Small intestine (tissue), 7 donors: ENCODE data around the gene FNDC3B. TPM values are rescaled to one million over a fixed set of nuclear protein-coding genes. Genes with fewer than 3 reads are reported as not detected.
A peak's percentile ranks its signal among the peaks of the same experiment; 100 is the strongest.

Experiments used
- DNase-seq, 2 donors: peaks; one replicate each; pipeline versions ENCODE4 v3.0.0 to v3.0.0-alpha.2; 2013
- FAIRE-seq: peaks from 2 replicates; lab custom pipeline; 2012; peaks lifted over from hg19 to GRCh38; lab: Jason Lieb, UNC
- H3K27ac ChIP-seq, 3 donors: one replicate each; pipeline ENCODE4 v1.5.1; 2013; ENCODE audit warnings: low read length in 2 of 3, mild to moderate bottlenecking in 2 of 3, control low read depth in 1 of 3, inconsistent platforms in 1 of 3, low read depth in 1 of 3, moderate library complexity in 1 of 3
- H3K27me3 ChIP-seq, 3 donors: one replicate each; pipeline ENCODE4 v1.6.1; 2013; ENCODE audit warnings: low read length in 3 of 3, inconsistent platforms in 1 of 3; ENCODE audit not compliant: control insufficient read depth in 3 of 3, insufficient read depth in 3 of 3
- H3K36me3 ChIP-seq, 3 donors: one replicate each; pipeline ENCODE4 v1.6.1; 2013; ENCODE audit warnings: low read length in 3 of 3, inconsistent platforms in 1 of 3, low read depth in 1 of 3, mild to moderate bottlenecking in 1 of 3, moderate library complexity in 1 of 3; ENCODE audit not compliant: control insufficient read depth in 3 of 3, insufficient read depth in 2 of 3
- H3K4me1 ChIP-seq, 3 donors: one replicate each; pipeline ENCODE4 v1.6.1; 2013; ENCODE audit warnings: low read length in 2 of 3, inconsistent platforms in 1 of 3, low read depth in 1 of 3, mild to moderate bottlenecking in 1 of 3, moderate library complexity in 1 of 3; ENCODE audit not compliant: control insufficient read depth in 3 of 3, insufficient read depth in 2 of 3
- H3K4me3 ChIP-seq, 3 donors: one replicate each; pipeline ENCODE4 v1.5.1; 2013; ENCODE audit warnings: low read length in 3 of 3, control low read depth in 1 of 3, inconsistent platforms in 1 of 3, low read depth in 1 of 3, mild to moderate bottlenecking in 1 of 3, moderate library complexity in 1 of 3
- H3K9me3 ChIP-seq, 2 donors: one replicate each; pipeline ENCODE4 v1.6.1; 2013; ENCODE audit warnings: low read depth in 1 of 2, low read length in 1 of 2; ENCODE audit not compliant: control insufficient read depth in 2 of 2, insufficient read depth in 1 of 2
- WGBS, 3 donors: extraction: QIAGEN DNeasy Blood & Tissue Kit; methylation state at CpG; one replicate each; pipeline ENCODE4 v1.1.7; 2013; 5-methylcytosine and 5-hydroxymethylcytosine counted together
- polyA plus RNA-seq, 4 donors: library from polyadenylated mRNA; stranded (reverse) in 3 of 4; unstranded in 1 of 4; fragments of 200-250 nt in 3 of 4; fragments of 120-200 nt in 1 of 4; gene quantifications; one replicate each; pipeline versions ENCODE4 v1.2.1 to v1.2.3, GENCODE V29; 2013
- donor health status: healthy with polysubstance abuse.
- donor health status: control.
- donor health status: control.
- donor health status: Bipolar disorder and iron deficiency.
- donor health status: healthy.

FNDC3B gene
- polyA plus RNA-seq, 4 donors = 6.0 to 24.7 (median 10.1) TPM

- no peak for FAIRE-seq
- H3K4me1 ChIP-seq = peaks cover 3 to 15% (median 13%) of the 10 kb centered on the region in 3 donors
Observed at GRCh38 chr3:172146349-172146748, 107.0 kb downstream of the FNDC3B start.

GRCh38 chr3:172147113-172147818 lies 107.9 kb downstream of the FNDC3B start:
- Histone ChIP-seq H3K9me3 (peaks cover 0 to 5% of the 10 kb centered on the region in 2 donors), H3K36me3 (peaks cover 0 to 5% (median 0%) of the 10 kb centered on the region in 3 donors), H3K27ac (peak overlapping the region in 1 of 3 donors; percentile 12), H3K4me3 (no peak overlapping the region), H3K27me3 (no peaks in the 10 kb centered on the region), H3K4me1 (peaks cover 0 to 8% (median 6%) of the 10 kb centered on the region in 3 donors)
- 91 to 98% (median 94%) methylated on average over 8 of the region's 8 CpGs for whole genome bisulfite sequencing, 3 donors
- FAIRE-seq = no peak
- DNase-seq = no peak

More at GRCh38 chr3:172146349-172146748, 107.0 kb downstream of the FNDC3B start:
- peaks cover 0 to 5% (median 0%) of the 10 kb centered on the region in 3 donors for H3K36me3 ChIP-seq
- no peak overlapping the region for H3K4me3 ChIP-seq
- no peak for DNase-seq
- peak overlapping the region in 1 of 3 donors; percentile 23 for H3K27ac ChIP-seq
- 54 to 82% (median 75%) methylated on average over 3 of the region's 3 CpGs for WGBS, 3 donors
- no peaks in the 10 kb centered on the region for H3K27me3 ChIP-seq
- peaks cover 0 to 5% of the 10 kb centered on the region in 2 donors for H3K9me3 ChIP-seq

DNA sequence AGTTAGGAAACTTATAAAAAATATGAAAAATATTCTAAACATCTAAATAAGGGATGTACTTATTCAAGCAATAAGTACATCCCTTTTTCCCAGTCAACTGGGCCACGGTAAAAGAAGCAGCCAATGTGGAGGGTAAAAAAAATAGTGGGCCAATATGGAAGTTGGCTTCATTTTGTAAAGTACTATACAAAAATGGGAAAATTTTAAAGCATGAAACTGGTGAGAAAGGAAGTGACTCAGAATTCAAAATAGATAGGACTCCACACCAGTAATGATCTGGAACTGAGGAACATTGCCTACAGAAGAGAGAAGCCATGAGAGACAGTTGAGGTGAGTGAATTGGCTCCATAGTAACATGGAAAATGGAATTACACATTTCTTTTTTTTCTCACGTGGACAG lies 108.9 kb downstream of the FNDC3B start:
- 46 to 75% (median 63%) methylated on average over 2 of the region's 2 CpGs for WGBS, 3 donors
- Histone ChIP-seq H3K4me1 (peaks cover 0 to 12% (median 7%) of the 10 kb centered on the region in 3 donors), H3K4me3 (no peak overlapping the region), H3K9me3 (no peaks in the 10 kb centered on the region), H3K36me3 (peaks cover 0 to 5% (median 0%) of the 10 kb centered on the region in 3 donors), H3K27ac (no peak overlapping the region), H3K27me3 (no peaks in the 10 kb centered on the region)
- FAIRE-seq = no peak
- no peak for DNase-seq

GRCh38 chr3:172148702-172149565 lies 109.6 kb downstream of the FNDC3B start:
- no peaks in the 10 kb centered on the region for H3K27me3 ChIP-seq
- peak overlapping the region in 1 of 3 donors; percentile 11 for H3K27ac ChIP-seq
- no peak overlapping the region for H3K4me3 ChIP-seq
- DNase-seq (peak; percentile 32 to 50), FAIRE-seq (no peak)
- WGBS, 3 donors = 67 to 79% (median 71%) methylated on average over 3 of the region's 3 CpGs
- H3K9me3 ChIP-seq = no peaks in the 10 kb centered on the region
- peaks cover 0 to 5% (median 0%) of the 10 kb centered on the region in 3 donors for H3K36me3 ChIP-seq
- peaks cover 0 to 15% (median 14%) of the 10 kb centered on the region in 3 donors for H3K4me1 ChIP-seq

DNA sequence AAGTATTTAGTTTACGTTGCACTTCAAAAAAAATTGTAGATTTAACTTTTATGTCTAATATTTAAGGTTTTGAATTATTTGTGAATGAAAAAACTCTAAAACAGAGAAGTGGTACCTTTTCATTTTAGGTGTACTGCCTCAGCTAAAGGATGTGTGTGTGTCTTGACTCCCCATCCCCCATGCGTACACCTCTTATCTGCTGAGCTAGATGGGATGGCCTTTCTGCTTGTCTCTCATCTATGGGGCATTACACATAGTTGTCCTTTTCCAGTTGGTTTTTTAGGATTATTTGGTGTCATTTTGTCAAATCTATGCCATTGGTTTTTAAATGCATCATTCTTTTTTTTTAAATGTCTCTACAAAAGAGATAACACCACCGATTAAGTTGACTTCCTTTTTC lies 110.9 kb downstream of the FNDC3B start:
- FAIRE-seq (no peak), DNase-seq (no peak)
- Histone ChIP-seq H3K9me3 (no peaks in the 10 kb centered on the region), H3K27me3 (no peaks in the 10 kb centered on the region), H3K27ac (no peak overlapping the region), H3K4me3 (no peak overlapping the region), H3K4me1 (peaks cover 0 to 16% (median 15%) of the 10 kb centered on the region in 3 donors), H3K36me3 (no peaks in the 10 kb centered on the region)
- WGBS, 3 donors = 92 to 95% (median 93%) methylated on average over 3 of the region's 3 CpGs

DNA sequence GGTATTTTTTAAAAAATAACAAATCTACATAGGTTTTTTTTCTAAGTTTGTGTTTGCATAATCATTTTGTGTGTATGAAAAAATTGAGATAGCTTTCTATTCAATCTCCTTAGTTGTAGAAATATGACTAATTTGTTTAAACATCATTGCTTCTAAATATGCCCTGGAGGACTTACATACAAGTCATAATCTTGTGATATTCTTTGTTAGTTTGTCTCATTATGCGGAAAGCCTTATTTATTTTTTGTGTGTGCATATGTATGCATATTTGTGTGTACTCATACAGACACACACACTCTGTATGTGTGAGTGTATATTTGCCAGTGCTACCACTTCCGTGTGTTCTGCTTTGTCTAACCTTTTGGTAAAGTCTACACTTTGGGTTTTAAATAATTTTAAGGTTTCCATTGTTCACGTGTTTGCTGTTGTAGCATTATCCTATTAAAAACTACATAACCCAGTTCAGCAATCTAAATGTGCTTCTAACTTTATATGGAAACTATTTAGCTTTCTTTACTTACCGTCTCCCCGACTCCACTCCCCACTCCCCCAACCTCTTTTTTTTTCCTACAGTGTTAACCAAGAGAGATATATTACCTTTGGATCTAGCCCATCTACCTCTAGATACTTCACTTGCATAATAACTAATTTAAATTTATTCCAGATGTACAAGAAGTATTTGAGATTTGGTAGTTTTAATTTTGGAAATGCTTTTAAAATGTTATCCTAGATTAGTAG lies 111.7 kb downstream of the FNDC3B start:
- H3K4me3 ChIP-seq = no peak overlapping the region
- WGBS, 3 donors = 72 to 76% (median 75%) methylated on average over 5 of the region's 5 CpGs
- DNase-seq (no peak), FAIRE-seq (no peak)
- no peak overlapping the region for H3K27ac ChIP-seq
- H3K4me1 ChIP-seq = peaks cover 0 to 21% (median 15%) of the 10 kb centered on the region in 3 donors
- no peaks in the 10 kb centered on the region for H3K9me3 ChIP-seq
- no peaks in the 10 kb centered on the region for H3K36me3 ChIP-seq
- no peaks in the 10 kb centered on the region for H3K27me3 ChIP-seq

DNA sequence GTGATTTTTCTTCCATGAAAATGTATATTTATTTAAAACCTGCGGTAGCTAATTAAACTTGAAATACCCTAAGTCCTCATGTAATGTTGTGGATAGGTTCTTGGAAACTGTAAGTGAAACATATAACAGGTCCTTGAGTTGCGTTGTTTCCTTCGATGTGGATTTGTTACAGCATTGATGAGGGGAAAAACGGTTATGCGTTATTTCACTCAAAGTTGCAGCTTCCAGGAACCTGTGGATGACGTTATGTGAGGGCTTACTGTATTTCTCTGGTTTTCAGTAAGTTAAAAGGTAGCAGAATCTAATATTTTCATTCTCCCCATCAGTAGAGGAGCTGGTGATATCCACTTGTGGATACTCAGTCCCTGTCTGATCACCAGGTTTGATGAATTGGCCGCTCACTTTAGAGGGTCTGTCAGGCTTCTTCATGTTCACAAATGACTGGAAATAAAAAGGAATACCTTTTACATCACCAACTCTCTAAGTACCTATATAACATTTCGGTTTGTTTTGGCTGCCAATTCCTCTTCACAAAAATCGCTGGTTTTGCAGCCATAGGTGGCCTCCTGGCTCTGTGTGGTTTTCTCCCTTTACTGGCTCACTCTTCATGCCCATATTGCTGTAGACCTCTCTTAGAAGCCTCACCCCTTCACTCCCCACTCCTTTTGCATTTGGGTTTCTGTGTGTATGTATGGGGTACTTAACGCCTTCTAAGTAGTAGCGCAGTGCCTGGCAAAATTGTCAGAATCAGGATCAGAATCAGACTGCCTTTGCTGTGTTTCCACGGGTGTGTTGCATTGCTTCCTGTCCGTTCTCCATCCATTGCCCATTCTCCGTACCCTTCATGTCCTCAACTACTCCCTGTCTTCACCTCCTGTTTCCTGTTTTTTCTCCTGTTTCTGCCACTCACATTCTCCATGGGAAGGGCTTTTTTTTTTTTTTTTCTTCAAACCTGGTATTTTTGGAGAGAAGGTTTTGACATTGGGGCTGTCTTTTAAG lies 112.6 kb downstream of the FNDC3B start:
- Histone ChIP-seq H3K4me1 (peaks cover 0 to 21% (median 15%) of the 10 kb centered on the region in 3 donors), H3K27me3 (no peaks in the 10 kb centered on the region), H3K36me3 (no peaks in the 10 kb centered on the region), H3K27ac (peak overlapping the region in 1 of 3 donors; percentile 96), H3K4me3 (no peak overlapping the region), H3K9me3 (no peaks in the 10 kb centered on the region)
- 81 to 86% (median 82%) methylated on average over 14 of the region's 14 CpGs for WGBS, 3 donors
- FAIRE-seq (no peak), DNase-seq (no peak)
